ENCODE measurements around the gene AUH.

GRCh38 chr9:91208837-91209236 lies 152.9 kb downstream of the AUH start:
- TF ChIP-seq, protein P1, sequence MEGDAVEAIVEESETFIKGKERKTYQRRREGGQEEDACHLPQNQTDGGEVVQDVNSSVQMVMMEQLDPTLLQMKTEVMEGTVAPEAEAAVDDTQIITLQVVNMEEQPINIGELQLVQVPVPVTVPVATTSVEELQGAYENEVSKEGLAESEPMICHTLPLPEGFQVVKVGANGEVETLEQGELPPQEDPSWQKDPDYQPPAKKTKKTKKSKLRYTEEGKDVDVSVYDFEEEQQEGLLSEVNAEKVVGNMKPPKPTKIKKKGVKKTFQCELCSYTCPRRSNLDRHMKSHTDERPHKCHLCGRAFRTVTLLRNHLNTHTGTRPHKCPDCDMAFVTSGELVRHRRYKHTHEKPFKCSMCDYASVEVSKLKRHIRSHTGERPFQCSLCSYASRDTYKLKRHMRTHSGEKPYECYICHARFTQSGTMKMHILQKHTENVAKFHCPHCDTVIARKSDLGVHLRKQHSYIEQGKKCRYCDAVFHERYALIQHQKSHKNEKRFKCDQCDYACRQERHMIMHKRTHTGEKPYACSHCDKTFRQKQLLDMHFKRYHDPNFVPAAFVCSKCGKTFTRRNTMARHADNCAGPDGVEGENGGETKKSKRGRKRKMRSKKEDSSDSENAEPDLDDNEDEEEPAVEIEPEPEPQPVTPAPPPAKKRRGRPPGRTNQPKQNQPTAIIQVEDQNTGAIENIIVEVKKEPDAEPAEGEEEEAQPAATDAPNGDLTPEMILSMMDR (IDR thresholded peaks at IDR 0.05): no peak
- TF ChIP-seq ZFX (IDR thresholded peaks at IDR 0.05; ENCODE audit: borderline replicate concordance): no peak

All from 22Rv1 (cell line).